Ovary (tissue), 9 donors: ENCODE data around the gene DZIP1. TPM values are rescaled to one million over a fixed set of nuclear protein-coding genes. Genes with fewer than 3 reads are reported as not detected.

ENCODE experiments used
- DNase-seq, 5 donors: peaks; one replicate each; pipeline ENCODE4 v3.0.0-alpha.2; 2019 to 2020
- H3K27ac ChIP-seq, 2 donors: fragments of 200-600 bp; one replicate each; pipeline versions ENCODE4 v1.5.1 to v1.8.0; 2019 to 2022
- H3K27me3 ChIP-seq: fragments of 200-600 bp; one replicate; pipeline ENCODE4 v1.8.0; 2022
- H3K36me3 ChIP-seq: fragments of 200-600 bp; sonication (generic); one replicate; pipeline ENCODE4 v1.5.1; 2019
- H3K4me1 ChIP-seq: one replicate; pipeline ENCODE4 v1.8.1; 2013; ENCODE audit warnings: mild to moderate bottlenecking, moderate library complexity; ENCODE audit not compliant: insufficient read depth
- H3K4me3 ChIP-seq: fragments of 200-600 bp; sonication (generic); one replicate; pipeline ENCODE4 v1.5.1; 2017
- H3K9me3 ChIP-seq, 2 donors: fragments of 200-600 bp in 1 of 2; sonication (generic) in 1 of 2; one replicate each; pipeline versions ENCODE4 v1.5.1 to v1.8.1; 2013 to 2019; ENCODE audit warnings: mild to moderate bottlenecking in 1 of 2, moderate library complexity in 1 of 2
- CTCF ChIP-seq, 3 donors: fragments of 450-650 bp in 2 of 3; fragments of 200-600 bp in 1 of 3; IDR thresholded peaks; one replicate each; pipeline versions ENCODE4 v1.5.1 to v1.8.0; 2016 to 2022; ENCODE audit warnings: antibody characterized with exemption in 3 of 3, mild to moderate bottlenecking in 1 of 3
- EP300 ChIP-seq: sonication (generic); formaldehyde crosslinking; IDR thresholded peaks from one replicate; pipeline ENCODE4 v1.6.1; 2017; ENCODE audit warnings: antibody characterized with exemption
- POLR2A ChIP-seq: fragments of 450-650 bp; IDR thresholded peaks from one replicate; pipeline ENCODE4 v1.6.1; 2017; ENCODE audit warnings: antibody characterized with exemption, mild to moderate bottlenecking, moderate library complexity
- WGBS, 3 donors: extraction: QIAGEN DNeasy Blood & Tissue Kit in 1 of 3; methylation state at CpG; one replicate each; pipeline versions ENCODE4 v1.1.5 to v1.1.7; 2013 to 2017; 5-methylcytosine and 5-hydroxymethylcytosine counted together
- intact Hi-C, 4 donors: fragments of 100-400 bp; cut with DNase I; formaldehyde crosslinking; loops; one replicate each; pipeline versions ENCODE4 v1.11.0 to v1.15.1; 2022 to 2023
- polyA plus RNA-seq, 2 donors: library from polyadenylated mRNA; stranded (reverse); fragments of 200-250 nt in 1 of 2; fragments of 350-450 nt in 1 of 2; fragmentation: Illumina TruSeq in 1 of 2; extraction: RNeasy Lipid Tissue Mini Kit (QIAGEN cat#74804) in 1 of 2; gene quantifications; one replicate each; pipeline ENCODE4 v1.2.3, GENCODE V29; 2013 to 2014
- total RNA-seq, 7 donors: library from RNA; depleted of rRNA in 2 of 7; stranded (reverse); fragments of >200 nt in 2 of 7; fragmentation: NEBNext Ultra II Directional in 3 of 7; extraction: Animal tissue kit (Norgen Biotek cat#: 25700) in 3 of 7; gene quantifications; one replicate each; pipeline versions ENCODE4 v1.1.0 to v1.2.4, GENCODE V29; 2016 to 2023
- donor health status: DM: no; HTN: no; CAD: no; lungs with moderate emphysema.
- donor health status: DM: no; HTN: no; CAD: no.
- donor health status: Bipolar disorder and iron deficiency.
- donor health status: DM: yes; HTN: yes; CAD: no.
- donor health status: DM: no; HTN: no; CAD: no.
- donor health status: DM: yes; HTN: yes; CAD: no.

DZIP1 gene
- total and polyA plus RNA-seq, 9 donors: 22.1 to 55.8 (median 44.3) TPM

- Histone ChIP-seq H3K27ac (no peak overlapping the region), H3K9me3 (no peaks in the 10 kb centered on the region), H3K27me3 (no peaks in the 10 kb centered on the region), H3K36me3 (no peaks in the 10 kb centered on the region), H3K4me1 (no peaks in the 10 kb centered on the region), H3K4me3 (no peak overlapping the region)
- WGBS, 3 donors: 68 to 78% (median 70%) methylated on average over 6 of the region's 6 CpGs
- DNase-seq: no peak
- intact Hi-C loops: no loop called here
- TF ChIP-seq EP300 (no peak), CTCF (IDR thresholded peaks at IDR 0.05) (no peak), POLR2A (no peak)
Observed at GRCh38 chr13:95559100-95559499, 85.4 kb downstream of the DZIP1 start.

GRCh38 chr13:95557013-95557412 is 87.5 kb downstream of the DZIP1 start:
- intact Hi-C loops: no loop called here
- Histone ChIP-seq H3K9me3 (no peaks in the 10 kb centered on the region), H3K4me1 (peaks cover 1% of the 10 kb centered on the region), H3K4me3 (no peak overlapping the region), H3K27ac (no peak overlapping the region), H3K27me3 (no peaks in the 10 kb centered on the region), H3K36me3 (no peaks in the 10 kb centered on the region)
- no peak for DNase-seq
- TF ChIP-seq POLR2A: no peak
- TF ChIP-seq CTCF (IDR thresholded peaks at IDR 0.05): no peak
- TF ChIP-seq EP300: no peak

- H3K4me1 ChIP-seq: peaks cover 1% of the 10 kb centered on the region
- no peaks in the 10 kb centered on the region for H3K36me3 ChIP-seq
- H3K27ac ChIP-seq: no peak overlapping the region
- intact Hi-C loops: no loop called here
- H3K9me3 ChIP-seq: no peaks in the 10 kb centered on the region
- 42 to 53% (median 46%) methylated on average over 29 of the region's 29 CpGs for WGBS, 3 donors
- TF ChIP-seq EP300: no peak
- no peak for DNase-seq
- H3K27me3 ChIP-seq: no peaks in the 10 kb centered on the region
- H3K4me3 ChIP-seq: no peak overlapping the region
Observed at GRCh38 chr13:95553581-95554385, 90.7 kb downstream of the DZIP1 start.

- Histone ChIP-seq H3K9me3 (no peaks in the 10 kb centered on the region), H3K27ac (no peak within 1 kb of the TSS), H3K27me3 (no peaks in the 10 kb centered on the region), H3K36me3 (no peaks in the 10 kb centered on the region), H3K4me3 (no peak within 1 kb of the TSS), H3K4me1 (peaks cover 1% of the 10 kb centered on the region)
- TF ChIP-seq POLR2A (no peak), CTCF (IDR thresholded peaks at IDR 0.05) (no peak), EP300 (no peak)
- WGBS, 3 donors: 1 to 4% (median 3%) methylated on average over 39 to 70 of the region's 70 CpGs
- no peak for DNase-seq
- intact Hi-C loops: no loop called here
Observed at GRCh38 chr13:95552539-95553441, 91.7 kb downstream of the DZIP1 start, which contains the start of gene CLDN10. Gene CLDN10, plus strand, starts transcription at chr13:95552720. Its CDS starts 34 bp downstream, at chr13:95552754.
